ENCODE measurements around the gene ADAMTS8.
"Not testable (repeated sequence)": the region's sequence is repeated elsewhere in the genome, so short reads cannot be mapped to it uniquely, and the experiment has no call there.

The ADAMTS8 gene

DNA sequence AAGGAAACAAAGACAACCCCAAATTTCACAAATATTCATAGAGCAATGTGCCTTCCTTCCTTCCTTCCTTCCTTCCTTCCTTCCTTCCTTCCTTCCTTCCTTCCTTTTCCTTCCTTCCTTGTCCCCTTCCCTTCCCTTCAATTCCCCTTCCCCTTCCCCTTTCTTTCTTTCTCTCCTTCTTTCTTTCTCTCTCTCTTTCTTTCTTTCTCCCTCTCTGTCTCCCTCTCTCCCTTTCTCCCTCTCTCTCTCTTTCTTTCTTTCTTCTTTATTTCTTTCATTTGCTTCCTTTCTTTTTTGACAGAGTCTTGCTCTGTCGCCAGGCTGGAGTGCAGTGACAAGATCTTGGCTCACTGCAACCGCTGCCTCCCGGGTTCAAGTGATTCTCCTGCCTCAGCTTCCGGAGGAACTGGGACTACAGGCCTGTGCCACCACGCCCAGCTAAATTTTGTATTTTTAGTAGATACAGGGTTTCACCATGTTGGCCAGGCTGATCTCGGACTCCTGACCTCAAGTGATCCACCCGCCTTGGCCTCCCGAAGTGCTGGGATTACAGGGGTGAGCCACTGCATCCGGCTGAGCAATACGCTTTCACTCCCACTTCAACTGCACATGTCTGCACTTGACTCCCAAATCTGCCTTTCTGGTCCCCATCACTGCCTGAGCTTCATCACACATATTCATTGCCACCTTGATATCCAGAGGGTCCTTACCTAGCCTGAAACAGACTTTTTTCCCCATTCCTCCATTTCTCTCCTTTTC lies 10.2 kb upstream of the ADAMTS8 start:
- DNase-seq (ENCODE audit: low read depth): not testable (repeated sequence)

DNA sequence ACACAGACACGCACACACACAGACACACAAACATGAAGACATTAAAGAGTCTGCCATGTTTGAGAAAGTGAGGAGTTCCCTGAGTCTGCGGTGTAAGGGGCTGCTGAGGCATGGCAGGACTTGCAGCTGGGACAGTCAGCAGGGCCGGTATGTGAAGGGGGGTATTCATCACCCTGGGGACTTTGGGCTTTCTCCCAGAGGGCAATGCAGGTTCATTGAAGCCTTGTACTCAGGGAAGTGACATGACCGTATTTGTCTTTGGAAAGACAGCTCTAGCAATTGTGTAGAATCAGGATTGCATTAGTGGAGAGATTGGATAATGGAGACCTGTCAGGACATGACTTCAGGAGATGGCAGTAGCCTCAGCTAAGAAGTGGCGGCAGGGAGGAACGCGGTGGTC lies 9.4 kb upstream of the ADAMTS8 start:
- no peak for DNase-seq (ENCODE audit: low read depth)

DNA sequence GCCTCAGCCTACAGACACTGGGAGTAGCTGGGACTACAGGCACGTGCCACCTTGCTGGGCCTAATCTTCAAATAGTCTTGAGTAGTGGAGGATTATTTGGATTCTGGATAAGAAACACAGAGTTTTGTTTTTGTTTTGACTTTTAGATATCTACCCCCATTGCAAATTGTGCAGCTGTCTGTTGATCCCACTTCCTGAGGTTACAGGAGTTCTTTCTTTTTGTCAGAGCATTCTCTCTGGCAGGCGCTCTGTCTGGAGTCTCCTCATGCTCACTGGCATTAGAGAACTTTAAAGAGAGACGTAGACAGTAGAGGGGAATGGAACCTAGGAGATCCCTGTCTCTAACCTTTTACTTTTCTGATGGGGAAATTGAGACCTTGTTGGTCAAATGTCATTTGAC lies 7.8 kb upstream of the ADAMTS8 start:
- no peak for DNase-seq (ENCODE audit: low read depth)

DNA sequence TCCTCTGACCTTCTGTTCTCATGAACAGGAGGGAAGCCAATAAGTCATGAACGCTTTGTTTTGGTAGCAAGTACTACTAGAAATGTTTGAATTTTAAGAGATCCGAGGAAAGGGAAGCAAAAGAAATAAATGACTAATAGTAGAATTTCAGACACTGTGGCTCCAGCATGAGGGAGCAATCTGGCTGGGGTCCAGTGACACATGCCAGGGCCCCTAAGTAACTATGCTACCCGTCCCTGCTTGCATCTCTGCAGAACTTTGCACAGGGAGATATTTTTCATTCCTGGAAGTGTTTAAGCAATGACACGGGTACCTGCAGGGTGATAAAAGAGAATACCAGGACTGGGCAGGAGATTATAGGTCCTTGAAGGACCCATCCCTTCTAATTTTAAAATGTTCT lies 7.3 kb upstream of the ADAMTS8 start:
- no peak for DNase-seq (ENCODE audit: low read depth)

DNA sequence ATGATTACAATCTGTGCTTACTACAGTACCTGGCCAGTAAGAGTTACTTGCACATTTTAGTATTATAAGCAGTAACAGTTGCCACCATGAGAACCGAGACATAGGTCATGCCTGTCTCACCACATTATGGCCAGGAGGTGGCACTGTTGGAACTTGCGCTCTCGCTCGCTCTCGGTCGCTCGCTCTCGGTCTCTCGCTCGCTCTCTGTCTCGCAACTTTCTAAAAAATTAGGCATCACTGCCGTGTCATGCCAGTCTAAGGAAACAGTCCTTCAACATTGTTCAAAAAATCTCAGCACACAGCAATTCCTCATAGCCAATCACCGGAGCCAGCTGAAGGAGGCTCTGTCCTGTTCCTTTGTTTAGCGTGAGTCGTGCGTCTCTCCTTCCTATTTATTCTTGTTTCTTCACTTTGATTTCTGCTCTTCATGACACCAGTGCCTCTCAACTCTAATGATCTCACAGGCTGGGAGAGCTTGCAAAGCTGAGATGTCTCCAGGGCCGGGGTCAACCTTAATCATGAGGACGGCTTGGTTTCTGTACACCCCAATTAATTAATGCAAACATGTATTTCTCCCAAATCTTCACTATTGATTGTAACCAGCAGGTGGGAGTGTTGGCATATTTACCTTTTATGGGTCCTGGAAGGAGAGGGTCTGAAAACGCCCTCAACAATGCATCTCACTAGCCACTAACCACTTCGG lies 6.3 kb upstream of the ADAMTS8 start:
- no peak for DNase-seq (ENCODE audit: low read depth)

DNA sequence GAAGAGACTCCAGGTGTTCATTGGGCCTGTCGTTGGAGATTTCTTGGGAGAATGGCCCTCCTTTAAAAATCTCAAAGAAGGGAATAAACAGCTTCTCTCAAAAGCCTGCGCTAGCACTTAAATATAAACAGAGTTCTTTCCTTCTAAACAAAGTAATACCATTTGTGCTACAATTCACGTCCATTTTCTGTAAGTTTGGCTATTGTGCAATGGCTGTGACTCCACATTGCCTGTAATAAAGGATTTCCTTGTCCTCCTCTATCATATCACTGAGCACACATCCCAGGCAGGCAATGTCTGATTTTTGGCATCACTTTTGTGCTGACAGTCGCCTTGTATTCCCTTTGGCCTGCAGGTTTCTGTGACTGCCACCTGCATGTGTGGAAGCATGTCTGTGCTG lies 4.9 kb upstream of the ADAMTS8 start:
- DNase-seq (ENCODE audit: low read depth): no peak

DNA sequence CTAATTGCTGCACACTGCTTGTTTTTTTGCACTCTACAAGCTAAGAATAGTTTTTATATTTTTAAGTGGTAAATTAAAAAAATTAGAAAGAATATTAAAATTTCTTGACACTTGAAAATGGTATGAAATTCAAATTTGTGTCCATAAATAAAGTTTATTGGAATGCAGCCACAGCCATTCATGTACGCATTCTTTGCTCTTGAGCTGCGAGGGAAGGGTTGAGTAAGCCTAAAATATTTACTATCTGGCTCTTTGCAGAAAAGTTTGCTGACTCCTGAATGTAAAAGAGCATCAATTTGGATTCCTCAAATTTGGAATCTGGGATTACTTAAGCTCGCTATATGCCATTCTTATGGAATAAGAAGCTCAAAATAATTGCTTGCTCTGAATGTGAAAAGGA lies 3.4 kb upstream of the ADAMTS8 start:
- DNase-seq (ENCODE audit: low read depth): no peak

DNA sequence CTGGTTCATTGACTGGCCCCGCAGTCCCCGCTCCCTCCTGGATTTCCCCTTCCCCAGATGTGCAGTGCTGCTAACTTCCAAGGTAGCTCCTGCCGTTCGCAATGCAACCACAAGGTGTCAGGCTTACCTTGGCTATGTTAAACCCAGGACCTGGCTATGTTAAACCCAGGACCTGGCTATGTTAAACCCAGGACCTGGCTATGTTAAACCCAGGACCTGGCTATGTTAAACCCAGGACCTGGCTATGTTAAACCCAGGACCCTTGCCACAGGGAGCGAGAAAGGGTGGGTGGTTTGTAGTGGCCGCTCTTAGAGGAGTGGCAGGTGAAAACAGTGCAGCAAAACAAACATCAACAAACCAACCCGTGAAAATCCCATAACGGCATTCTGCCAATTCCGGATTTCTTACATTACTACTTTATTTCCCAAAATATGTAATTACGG lies 2.9 kb upstream of the ADAMTS8 start:
- DNase-seq (ENCODE audit: low read depth): no peak

DNA sequence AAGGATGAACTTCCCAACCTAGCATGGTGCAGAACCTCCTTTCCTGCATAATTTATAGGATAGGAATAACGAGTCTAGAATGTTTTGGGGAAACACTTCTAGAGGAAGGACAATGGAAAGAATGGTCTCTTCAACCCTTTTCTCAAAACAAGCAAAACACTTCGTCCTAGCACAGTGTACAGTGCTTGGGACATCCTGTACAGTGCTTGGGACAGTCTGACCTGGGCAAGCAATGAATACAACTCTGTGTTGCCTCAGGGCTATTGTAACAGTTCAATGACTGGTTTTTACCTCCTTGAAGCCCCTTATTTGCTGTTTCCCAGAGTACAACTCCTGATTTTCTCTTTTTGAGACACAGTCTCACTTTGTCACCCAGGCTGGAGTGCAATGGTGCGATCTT lies 1.6 kb upstream of the ADAMTS8 start:
- DNase-seq (ENCODE audit: low read depth): no peak

DNA sequence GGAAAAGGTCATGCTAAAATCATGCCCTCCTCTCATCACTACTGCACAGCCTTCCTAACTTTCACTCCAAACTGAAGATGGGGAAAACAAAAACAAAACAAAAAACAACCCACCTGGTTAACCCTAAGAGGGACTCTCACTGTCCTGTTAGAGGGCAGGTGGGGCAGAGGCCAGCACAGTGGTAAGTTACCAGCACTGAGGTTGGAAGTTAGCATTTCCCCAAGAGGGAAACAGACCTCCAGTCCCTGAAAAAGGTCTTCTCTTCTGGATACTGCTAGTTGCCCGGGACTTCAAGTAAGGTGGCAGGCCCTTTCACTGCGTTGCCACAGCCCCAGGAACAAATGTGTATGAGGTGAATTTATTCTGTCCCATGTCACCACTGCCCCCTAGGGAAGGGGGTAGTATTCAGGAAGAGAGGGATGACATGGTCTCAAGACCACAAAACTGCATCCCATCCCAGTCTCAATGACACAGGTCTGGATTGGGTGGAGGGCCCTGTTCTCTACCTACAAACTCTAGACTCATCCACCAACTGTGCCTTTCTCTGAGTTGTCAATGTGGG lies 792 bp upstream of the ADAMTS8 start:
- DNase-seq (ENCODE audit: low read depth): no peak

DNA sequence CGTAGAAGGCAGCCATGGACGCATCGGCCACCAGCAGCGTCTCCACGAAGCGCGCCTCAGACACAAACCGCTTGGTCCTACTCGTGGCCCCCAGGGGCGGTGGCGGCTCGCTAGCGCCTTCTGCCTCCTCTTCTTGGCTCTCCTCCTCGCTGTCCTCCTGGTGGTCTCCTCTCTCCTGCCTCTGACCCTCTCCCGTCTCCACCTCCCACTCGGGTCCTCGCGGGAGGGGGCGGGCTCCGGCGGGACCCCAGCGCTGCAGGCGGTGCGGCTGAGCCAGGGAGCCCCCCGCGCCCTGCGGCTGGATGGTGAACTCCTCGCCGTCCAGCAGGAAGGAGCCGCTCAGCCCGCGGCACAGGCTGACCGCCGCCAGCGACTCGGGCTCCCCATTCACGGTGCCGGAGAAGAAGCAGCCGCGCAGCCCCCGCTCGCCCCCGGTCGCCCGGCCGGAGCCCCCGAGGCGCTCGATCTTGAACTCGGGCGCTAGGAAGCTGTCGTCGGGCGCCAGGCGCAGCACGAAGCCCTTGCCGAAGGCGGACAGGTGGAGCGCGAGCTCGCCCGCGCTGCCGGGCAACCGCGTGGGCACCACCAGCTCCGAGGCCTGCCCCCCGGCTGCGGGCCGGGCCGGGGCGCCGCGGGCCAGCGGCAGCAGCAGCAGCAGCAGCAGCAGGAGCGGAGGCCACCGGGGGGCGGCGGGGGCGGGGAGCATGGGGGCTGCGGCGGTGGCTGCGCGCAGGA lies 661 bp downstream of the ADAMTS8 start:
- DNase-seq (ENCODE audit: low read depth): no peak

DNA sequence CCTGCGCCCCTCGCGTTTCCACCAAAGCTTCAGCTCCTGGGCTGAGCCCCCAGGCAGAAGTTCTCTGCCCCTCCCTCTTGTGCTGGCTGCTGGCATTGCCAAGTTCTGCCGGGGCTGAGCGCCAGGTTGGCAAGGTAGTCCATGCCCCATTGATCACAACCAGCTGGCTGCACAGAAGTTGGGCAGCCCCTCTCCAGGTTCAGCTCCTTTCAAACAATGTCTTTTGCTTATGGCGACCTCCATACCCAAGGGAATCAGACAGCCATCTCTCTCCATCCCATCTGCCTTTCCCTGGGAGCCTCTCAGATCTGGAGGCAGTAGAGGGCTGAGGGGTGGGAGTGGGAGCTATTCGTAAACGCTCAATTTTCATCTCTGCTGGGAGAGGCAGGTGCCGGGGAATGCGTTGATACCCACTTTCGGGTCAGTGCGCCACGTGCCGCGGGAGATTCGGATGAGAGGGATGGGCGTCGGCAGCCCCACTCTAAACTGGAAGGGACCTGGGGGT lies 1.5 kb downstream of the ADAMTS8 start:
- DNase-seq (ENCODE audit: low read depth): no peak

DNA sequence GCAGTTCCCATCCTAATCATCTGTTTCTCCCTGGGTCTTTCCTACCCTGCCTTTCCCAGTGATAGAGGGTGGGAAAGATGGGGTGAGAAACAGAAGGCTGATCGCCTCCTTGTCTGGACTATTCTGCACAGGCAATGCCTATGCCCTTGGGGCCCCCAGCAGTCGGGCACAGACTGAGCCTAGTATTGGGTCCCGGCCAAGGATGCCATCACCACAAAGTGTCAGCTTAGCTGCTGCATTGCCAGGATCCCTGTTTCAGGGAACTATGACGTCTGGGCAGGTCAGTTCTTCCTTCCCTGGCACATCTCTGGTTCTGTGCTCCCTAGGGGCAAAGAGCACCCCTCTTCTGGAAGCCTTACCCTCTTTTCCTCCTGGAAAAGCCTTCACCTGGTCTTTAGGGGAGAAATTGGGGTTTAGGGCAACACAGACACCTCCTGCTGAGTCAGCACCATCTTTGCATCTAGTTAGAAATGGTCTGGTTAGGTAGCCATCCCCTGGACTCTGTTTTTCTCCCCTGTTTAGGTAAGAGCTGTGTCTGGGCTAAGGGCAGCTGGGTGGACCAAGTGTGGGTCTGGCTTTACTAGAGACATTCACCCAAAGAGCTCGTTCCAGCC lies 2.1 kb downstream of the ADAMTS8 start:
- no peak for DNase-seq (ENCODE audit: low read depth)

DNA sequence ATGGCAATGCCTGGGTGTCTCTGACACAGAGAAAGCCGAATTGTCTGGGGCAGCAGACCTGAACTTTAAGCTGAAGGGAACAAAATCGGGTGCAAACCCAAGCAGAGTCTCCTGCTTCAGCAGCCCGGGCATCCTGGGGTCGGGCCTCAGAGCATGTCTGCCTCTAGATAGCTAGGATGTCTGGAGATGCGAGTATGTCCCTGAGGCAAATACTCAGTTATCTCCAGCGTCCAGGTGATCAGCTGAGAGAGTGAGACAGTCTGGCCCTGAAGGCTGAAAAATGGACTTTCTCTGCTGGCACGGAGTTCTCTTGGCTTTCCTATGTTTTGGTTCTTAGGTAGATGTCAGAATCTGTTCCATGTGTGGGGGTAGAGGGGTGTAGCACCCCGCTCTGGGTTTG lies 3.3 kb downstream of the ADAMTS8 start:
- no peak for DNase-seq (ENCODE audit: low read depth)

DNA sequence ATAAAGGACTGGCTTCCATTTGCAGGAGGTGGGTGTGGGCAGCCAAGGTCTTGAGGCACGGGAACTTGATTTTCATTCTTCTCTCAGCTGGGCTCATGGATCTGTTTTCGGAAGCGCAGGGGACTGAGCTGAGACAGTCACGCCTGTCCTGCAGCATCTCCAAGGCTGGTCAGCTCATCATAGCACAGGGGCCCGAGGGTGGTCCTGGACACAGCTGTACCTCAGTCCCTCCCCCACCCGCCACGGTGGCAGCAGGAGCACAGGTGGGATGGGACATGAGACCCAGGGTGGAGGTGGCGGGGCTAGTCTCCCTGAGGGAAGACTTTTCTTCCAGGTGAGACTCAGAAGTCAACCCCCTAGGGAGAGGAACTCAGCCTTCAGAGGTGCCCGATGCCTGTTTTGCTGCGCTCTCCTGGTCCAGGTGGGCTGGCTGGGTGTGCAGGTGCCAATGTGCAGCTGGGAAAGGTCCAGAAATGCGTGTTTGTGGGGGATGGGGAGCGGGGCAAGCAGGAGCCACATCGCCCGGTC lies 3.7 kb downstream of the ADAMTS8 start:
- DNase-seq (ENCODE audit: low read depth): no peak

DNA sequence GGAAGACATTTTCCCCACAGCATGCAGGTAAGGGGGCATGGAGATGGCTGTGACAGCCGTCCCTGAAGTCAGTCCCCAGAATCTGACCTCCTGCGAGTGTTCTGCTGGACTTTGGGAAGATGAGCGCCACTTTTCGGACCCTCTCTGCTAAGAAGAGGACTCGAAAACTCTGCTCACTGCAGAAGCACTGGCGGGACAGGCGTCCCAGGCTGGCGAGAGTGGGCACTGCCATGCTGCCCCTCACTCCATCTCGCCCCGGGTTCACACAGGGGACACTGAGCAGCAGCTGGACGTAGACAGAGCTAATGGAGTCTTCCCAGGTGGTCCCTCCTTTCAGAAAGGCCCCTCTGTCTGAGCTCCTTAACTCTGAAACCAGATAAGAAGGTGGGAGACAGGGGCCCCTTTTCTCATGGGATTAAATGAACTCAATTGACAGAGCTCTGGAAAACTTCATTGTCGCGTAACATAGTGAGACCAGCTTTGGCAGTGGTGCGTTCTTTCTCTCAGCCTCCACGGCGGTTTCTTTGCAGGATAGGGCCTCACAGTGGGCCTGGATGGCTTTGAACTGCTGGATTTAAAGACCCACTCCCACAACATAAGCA lies 4.8 kb downstream of the ADAMTS8 start:
- no peak for DNase-seq (ENCODE audit: low read depth)

DNA sequence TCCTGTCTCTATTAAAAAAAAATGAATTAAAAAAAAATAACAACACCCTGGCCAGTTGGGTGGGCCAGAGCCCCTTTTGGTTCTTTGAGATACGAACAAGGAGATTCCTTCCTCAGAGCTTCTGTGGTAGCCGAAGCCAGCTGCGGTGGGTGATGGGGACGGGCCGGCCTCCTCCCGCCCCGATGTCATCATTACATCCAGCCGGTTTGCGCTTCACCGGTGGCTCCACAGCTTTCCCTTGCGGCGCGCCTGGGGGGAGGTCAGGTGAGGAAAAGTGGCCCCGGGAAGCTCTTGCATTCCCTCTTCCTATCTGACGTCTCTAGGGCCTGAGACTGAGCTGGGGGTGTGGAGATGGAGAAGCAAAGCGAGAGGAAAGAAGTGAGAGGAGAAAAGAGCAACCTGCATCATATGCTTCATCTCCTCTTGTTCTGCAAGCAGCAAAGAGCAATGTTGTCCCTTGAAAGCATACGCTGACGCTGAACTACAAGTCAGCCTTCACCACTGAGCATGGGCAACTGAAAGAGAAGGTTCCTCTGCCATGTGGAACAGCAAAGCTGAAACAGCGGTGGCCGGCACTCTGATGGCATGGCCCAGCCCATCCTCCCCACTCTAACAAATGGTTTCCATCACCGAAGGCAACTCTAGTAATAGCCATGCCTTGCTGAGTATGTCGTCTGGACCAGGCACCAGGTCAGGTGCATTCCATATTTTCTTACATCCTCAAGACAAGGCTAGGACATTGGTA lies 6.0 kb downstream of the ADAMTS8 start:
- no peak for DNase-seq (ENCODE audit: low read depth)

DNA sequence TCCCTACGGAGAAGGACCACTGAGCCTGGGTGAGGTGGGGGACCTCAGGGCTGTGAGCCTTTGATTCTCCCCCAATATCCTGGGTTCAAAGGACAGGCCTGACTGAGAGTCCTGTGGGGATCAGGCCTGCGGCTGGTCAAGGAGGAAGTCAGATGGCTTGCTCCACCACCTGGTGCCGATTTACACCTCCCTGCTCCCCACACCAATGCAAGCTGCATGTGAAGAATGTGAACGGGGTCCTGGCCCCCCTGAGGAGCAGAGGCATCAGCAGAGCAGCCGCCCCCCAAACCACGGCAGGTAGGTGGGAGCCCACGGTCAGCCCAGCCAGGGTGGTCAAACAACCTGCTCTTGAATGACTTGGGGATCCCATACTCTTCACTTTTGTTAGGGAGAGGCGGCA lies 6.7 kb downstream of the ADAMTS8 start:
- no peak for DNase-seq (ENCODE audit: low read depth)

DNA sequence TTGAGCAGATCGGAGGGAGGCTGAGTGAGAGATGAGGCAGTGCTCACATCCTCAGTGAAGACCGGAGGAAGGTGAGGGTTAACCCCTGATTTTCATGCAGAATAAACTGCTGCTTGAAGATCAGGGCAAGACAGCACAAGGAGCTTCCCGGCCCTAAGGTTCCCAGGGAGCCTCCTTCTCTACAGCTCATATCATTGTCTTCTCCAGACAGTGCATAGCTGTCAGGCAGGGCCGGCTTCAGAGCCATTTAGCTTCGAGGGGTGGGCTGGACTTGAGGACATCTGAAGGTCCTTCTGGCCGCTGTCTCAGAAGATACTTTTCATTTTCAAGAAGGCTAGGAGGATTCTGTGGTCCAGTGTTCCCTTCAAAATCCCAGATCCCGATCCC lies 7.2 kb downstream of the ADAMTS8 start:
- no peak for DNase-seq (ENCODE audit: low read depth)

DNA sequence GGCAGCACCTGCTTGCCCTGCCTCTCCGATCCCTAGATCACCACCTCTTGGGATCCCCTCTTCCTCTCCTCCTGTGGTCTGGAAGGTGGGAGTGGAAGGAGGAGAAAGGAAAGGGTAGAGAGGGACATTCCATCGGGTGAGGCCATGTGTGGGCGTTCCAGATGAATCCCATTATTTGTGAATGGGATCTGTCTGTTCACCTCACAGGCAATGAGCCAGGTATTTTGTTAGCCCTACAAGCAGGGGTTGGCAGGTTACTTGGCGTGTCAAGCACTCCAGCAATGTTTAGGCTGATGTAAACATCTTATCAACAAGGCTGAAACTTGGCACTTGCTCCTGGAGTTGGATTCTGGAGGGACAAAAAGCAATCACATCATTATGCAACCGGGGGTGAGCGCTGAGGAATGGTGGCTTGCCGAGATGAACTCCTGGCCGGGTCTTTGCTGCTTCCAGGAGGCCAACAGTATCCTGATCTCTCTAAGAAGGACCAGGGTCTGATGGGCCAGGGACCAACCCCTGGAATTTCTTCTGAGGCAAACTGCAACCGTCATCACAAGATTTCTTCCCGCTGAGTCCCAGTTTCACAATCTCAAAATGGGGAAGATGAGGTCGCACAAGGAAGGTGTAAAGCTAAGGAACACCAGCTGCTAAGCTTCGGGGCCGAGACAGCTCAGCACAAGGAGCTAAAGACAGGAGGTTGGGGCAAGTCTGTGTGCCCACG lies 7.8 kb downstream of the ADAMTS8 start:
- DNase-seq (ENCODE audit: low read depth): no peak
